Central memory CD8-positive, alpha-beta T cell (primary cell): ENCODE data around the gene TSKS.

ENCODE experiments used
- ATAC-seq: fragments of 150-1000 bp; cut with Tn5 transposase; replicated peaks from 2 replicates; pipeline ENCODE4 v1.10.0; 2022; ENCODE audit warnings: mild to moderate bottlenecking, moderate FRiP score, moderate number of reproducible peaks; ENCODE audit not compliant: poor library complexity, severe bottlenecking; ENCODE audit errors: extremely low read depth
- DNase-seq, 2 donors: peaks; one replicate each; pipeline ENCODE4 v3.0.0; 2021; ENCODE audit warnings: low spot score in 2 of 2
- H3K27ac Mint-ChIP-seq: one replicate; pipeline ENCODE4 v1.8.0; 2022; ENCODE audit warnings: low read depth, mild to moderate bottlenecking, moderate library complexity, mixed read lengths
- H3K27me3 Mint-ChIP-seq: one replicate; pipeline ENCODE4 v1.8.0; 2022; ENCODE audit warnings: mixed read lengths
- H3K36me3 Mint-ChIP-seq: one replicate; pipeline ENCODE4 v1.8.0; 2022; ENCODE audit warnings: mild to moderate bottlenecking, moderate library complexity, mixed read lengths; ENCODE audit not compliant: insufficient read depth
- H3K4me1 Mint-ChIP-seq: one replicate; pipeline ENCODE4 v1.8.0; 2022; ENCODE audit warnings: mixed read lengths
- H3K4me3 Mint-ChIP-seq: one replicate; pipeline ENCODE4 v1.8.0; 2022; ENCODE audit warnings: mild to moderate bottlenecking, moderate library complexity, mixed read lengths
- H3K9me3 Mint-ChIP-seq: one replicate; pipeline ENCODE4 v1.8.0; 2022; ENCODE audit warnings: mixed read lengths

Gene TSKS

GRCh38 chr19:49802836-49803528, 39.9 kb upstream of the TSKS start:
- ATAC-seq (no peak), DNase-seq (no peak)
- peaks cover 26% of the 10 kb centered on the region for H3K36me3 Mint-ChIP-seq
- no peaks in the 10 kb centered on the region for H3K4me1 Mint-ChIP-seq
- H3K9me3 Mint-ChIP-seq, result no peaks in the 10 kb centered on the region
- no peaks in the 10 kb centered on the region for H3K27me3 Mint-ChIP-seq
- H3K4me3 Mint-ChIP-seq, result no peak overlapping the region
- no peak overlapping the region for H3K27ac Mint-ChIP-seq

GRCh38 chr19:49801966-49802661, 39.0 kb upstream of the TSKS start:
- H3K9me3 Mint-ChIP-seq, result no peaks in the 10 kb centered on the region
- peaks cover 29% of the 10 kb centered on the region for H3K36me3 Mint-ChIP-seq
- no peak for ATAC-seq
- DNase-seq, result no peak
- H3K27me3 Mint-ChIP-seq, result no peaks in the 10 kb centered on the region
- H3K4me3 Mint-ChIP-seq, result no peak overlapping the region
- H3K27ac Mint-ChIP-seq, result no peak overlapping the region
- H3K4me1 Mint-ChIP-seq, result no peaks in the 10 kb centered on the region

- no peaks in the 10 kb centered on the region for H3K9me3 Mint-ChIP-seq
- ATAC-seq (no peak), DNase-seq (no peak)
- no peaks in the 10 kb centered on the region for H3K4me1 Mint-ChIP-seq
- H3K36me3 Mint-ChIP-seq, result peaks cover 33% of the 10 kb centered on the region
- no peak overlapping the region for H3K4me3 Mint-ChIP-seq
- no peak overlapping the region for H3K27ac Mint-ChIP-seq
- no peaks in the 10 kb centered on the region for H3K27me3 Mint-ChIP-seq
Observed at GRCh38 chr19:49801401-49801888, 38.3 kb upstream of the TSKS start.

GRCh38 chr19:49800771-49801170, 37.7 kb upstream of the TSKS start:
- ATAC-seq (no peak), DNase-seq (no peak)
- H3K36me3 Mint-ChIP-seq, result peaks cover 34% of the 10 kb centered on the region
- H3K4me3 Mint-ChIP-seq, result no peak overlapping the region
- H3K27ac Mint-ChIP-seq, result no peak overlapping the region
- H3K9me3 Mint-ChIP-seq, result no peaks in the 10 kb centered on the region
- H3K27me3 Mint-ChIP-seq, result no peaks in the 10 kb centered on the region
- H3K4me1 Mint-ChIP-seq, result no peaks in the 10 kb centered on the region

- no peaks in the 10 kb centered on the region for H3K4me1 Mint-ChIP-seq
- ATAC-seq (no peak), DNase-seq (no peak)
- H3K9me3 Mint-ChIP-seq, result no peaks in the 10 kb centered on the region
- H3K27me3 Mint-ChIP-seq, result no peaks in the 10 kb centered on the region
- H3K27ac Mint-ChIP-seq, result no peak overlapping the region
- no peak overlapping the region for H3K4me3 Mint-ChIP-seq
- peaks cover 39% of the 10 kb centered on the region for H3K36me3 Mint-ChIP-seq
Observed at GRCh38 chr19:49799798-49800376, 36.8 kb upstream of the TSKS start.

GRCh38 chr19:49799271-49799797, 36.2 kb upstream of the TSKS start:
- Mint-ChIP-seq H3K36me3 (peaks cover 40% of the 10 kb centered on the region), H3K4me3 (no peak overlapping the region), H3K27ac (no peak overlapping the region), H3K9me3 (no peaks in the 10 kb centered on the region), H3K27me3 (no peaks in the 10 kb centered on the region), H3K4me1 (no peaks in the 10 kb centered on the region)
- DNase-seq (no peak), ATAC-seq (no peak)

- DNase-seq, result no peak
- Mint-ChIP-seq H3K36me3 (peaks cover 40% of the 10 kb centered on the region), H3K4me3 (no peak overlapping the region), H3K27me3 (no peaks in the 10 kb centered on the region), H3K4me1 (no peaks in the 10 kb centered on the region), H3K27ac (no peak overlapping the region), H3K9me3 (no peaks in the 10 kb centered on the region)
- no peak for ATAC-seq
Observed at GRCh38 chr19:49798574-49798973, 35.5 kb upstream of the TSKS start.

- H3K4me3 Mint-ChIP-seq, result no peak overlapping the region
- no peaks in the 10 kb centered on the region for H3K27me3 Mint-ChIP-seq
- H3K36me3 Mint-ChIP-seq, result peaks cover 52% of the 10 kb centered on the region
- H3K27ac Mint-ChIP-seq, result no peak overlapping the region
- DNase-seq (no peak), ATAC-seq (no peak)
- no peaks in the 10 kb centered on the region for H3K4me1 Mint-ChIP-seq
- no peaks in the 10 kb centered on the region for H3K9me3 Mint-ChIP-seq
Observed at GRCh38 chr19:49795615-49796014, 32.5 kb upstream of the TSKS start.

GRCh38 chr19:49793561-49793840, 30.4 kb upstream of the TSKS start:
- Mint-ChIP-seq H3K4me1 (peaks cover under 1% of the 10 kb centered on the region), H3K27ac (peak overlapping the region; percentile 62), H3K9me3 (no peaks in the 10 kb centered on the region), H3K27me3 (no peaks in the 10 kb centered on the region), H3K4me3 (no peak overlapping the region), H3K36me3 (peaks cover 43% of the 10 kb centered on the region)
- DNase-seq, result no peak
- no peak for ATAC-seq

- H3K27ac Mint-ChIP-seq, result peak overlapping the region; percentile 62
- H3K4me3 Mint-ChIP-seq, result no peak overlapping the region
- H3K27me3 Mint-ChIP-seq, result no peaks in the 10 kb centered on the region
- peaks cover 39% of the 10 kb centered on the region for H3K36me3 Mint-ChIP-seq
- no peak for DNase-seq
- no peak for ATAC-seq
- no peaks in the 10 kb centered on the region for H3K9me3 Mint-ChIP-seq
- H3K4me1 Mint-ChIP-seq, result peaks cover 5% of the 10 kb centered on the region
Observed at GRCh38 chr19:49792829-49793560, 29.9 kb upstream of the TSKS start.

- Mint-ChIP-seq H3K4me3 (no peak overlapping the region), H3K4me1 (peaks cover 5% of the 10 kb centered on the region), H3K27me3 (no peaks in the 10 kb centered on the region), H3K27ac (no peak overlapping the region), H3K36me3 (peaks cover 41% of the 10 kb centered on the region), H3K9me3 (no peaks in the 10 kb centered on the region)
- ATAC-seq (no peak), DNase-seq (no peak)
Observed at GRCh38 chr19:49791776-49792445, 28.8 kb upstream of the TSKS start.

- Mint-ChIP-seq H3K27me3 (no peaks in the 10 kb centered on the region), H3K27ac (no peak overlapping the region), H3K4me3 (no peak overlapping the region), H3K9me3 (no peaks in the 10 kb centered on the region), H3K4me1 (peaks cover 12% of the 10 kb centered on the region), H3K36me3 (peaks cover 38% of the 10 kb centered on the region)
- no peak for DNase-seq
- ATAC-seq, result no peak
Observed at GRCh38 chr19:49790866-49791265, 27.8 kb upstream of the TSKS start.
